Fibroblast of peridontal ligament (primary cell): ENCODE results near the gene WDR83.
"Not testable (repeated sequence)": the region's sequence is repeated elsewhere in the genome, so short reads cannot be mapped to it uniquely, and the experiment has no call there.

ENCODE experiments used
- DNase-seq: peaks from one replicate; pipeline ENCODE4 v3.0.0-alpha.2; 2010; ENCODE audit errors: extremely low read depth

Gene WDR83

DNA sequence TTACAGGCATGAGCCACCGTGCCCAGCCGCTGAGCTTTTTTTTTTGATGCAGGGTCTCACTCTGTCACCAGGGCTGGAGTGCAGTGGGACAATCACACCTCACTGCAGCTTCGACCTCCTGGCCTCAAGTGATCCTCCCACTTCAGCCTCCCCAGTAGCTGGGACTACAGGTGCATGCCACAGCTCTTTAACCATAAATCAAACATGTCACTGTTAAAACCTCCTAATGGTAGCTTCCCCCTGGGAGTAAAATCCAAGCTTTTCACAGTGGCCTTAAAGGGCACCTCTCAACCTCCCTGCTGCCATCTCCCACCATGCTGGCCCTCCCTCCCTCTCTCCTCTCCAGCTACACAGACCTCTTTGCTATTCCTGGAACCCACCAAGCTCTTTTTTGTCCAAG is 19.2 kb downstream of the WDR83 start:
- no peak for DNase-seq

DNA sequence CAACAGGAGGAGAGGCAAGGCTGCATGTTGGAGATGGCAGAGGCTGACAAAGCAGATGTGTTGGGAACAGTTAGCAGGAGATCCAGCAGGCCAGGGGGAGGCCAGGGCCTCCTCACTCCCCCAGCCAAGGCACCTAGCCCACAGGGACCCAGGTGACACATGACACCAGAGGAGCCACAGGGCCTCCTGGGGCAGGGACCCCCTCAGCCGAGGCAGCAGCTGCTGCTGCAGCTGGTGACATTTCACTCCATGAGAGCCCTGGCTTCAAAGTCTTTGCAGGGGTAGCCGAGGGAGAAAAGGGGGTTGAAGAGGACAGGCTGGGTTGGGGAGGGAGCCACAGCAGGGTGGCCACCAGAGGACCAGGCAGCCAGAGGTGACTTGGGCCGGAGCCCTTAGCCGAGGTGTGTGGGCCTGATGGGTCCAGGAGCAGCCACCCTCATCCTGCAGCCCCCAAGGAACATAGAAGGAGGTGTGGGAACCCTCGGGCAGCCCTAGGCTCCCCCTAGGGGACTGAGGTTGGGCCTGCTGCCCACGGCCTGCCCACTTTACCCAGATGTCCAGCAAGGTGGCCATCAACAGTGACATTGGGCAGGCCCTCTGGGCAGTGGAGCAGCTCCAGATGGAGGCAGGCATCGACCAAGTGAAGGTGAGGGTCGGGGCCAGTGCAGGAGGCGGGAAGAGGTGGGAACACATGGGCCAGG is 21.0 kb downstream of the WDR83 start, which contains the start of gene GNG14:
Gene GNG14, plus strand, starts transcription at position 503 of the 701 bp plus-strand sequence. Its CDS starts 51 bp downstream, at position 554.
- no peak for DNase-seq

DNA sequence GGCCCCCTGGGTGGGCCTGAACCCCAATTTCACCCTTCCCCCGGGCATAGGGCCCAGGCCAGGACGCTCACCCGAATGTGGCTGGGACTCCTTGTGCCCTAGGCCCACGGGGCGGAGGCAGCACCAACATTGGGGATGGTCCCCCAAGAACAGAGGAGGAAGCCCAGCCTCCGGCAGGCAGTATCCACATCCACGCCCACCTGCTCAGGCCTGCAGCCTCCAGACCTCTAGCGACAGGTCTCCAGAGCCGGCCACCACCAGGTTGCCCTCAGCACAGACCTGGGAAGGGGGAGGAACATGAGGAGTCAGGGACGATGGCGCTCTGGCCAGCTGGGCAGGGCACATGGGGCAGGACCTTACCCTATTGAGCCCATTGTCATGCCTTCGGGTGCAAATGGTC is 22.4 kb downstream of the WDR83 start:
- no peak for DNase-seq

DNA sequence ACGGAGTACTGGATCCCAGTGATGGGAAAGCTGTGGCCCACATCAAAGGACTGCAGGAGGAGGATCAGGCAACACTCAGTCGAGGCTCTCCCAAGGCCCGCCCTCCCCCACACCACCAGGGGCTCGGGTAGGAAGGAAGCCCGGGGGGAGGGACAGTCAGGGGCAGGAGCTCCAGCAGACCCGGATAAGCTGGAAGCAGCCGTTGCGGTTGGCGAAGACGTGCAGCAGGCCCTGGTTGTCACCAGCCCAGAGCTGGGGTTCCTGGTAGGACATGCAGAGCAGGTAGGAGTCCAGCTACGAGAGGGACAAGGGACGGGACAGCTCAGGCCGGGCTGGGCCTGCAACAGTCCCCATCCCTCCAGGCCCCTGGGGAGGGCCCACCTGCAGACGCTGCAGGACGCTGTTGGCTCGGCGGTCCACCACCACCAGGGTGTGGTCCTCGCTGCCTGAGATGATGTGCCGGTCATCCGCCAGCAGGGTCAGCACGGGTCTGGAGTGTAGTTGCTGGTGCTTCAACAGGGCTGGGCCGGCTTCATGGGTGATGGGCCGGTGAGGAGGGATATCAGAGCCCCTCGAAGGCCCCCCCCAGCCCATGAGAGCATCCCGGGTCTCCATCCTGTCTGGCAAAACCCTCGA is 23.1 kb downstream of the WDR83 start:
- DNase-seq: no peak

DNA sequence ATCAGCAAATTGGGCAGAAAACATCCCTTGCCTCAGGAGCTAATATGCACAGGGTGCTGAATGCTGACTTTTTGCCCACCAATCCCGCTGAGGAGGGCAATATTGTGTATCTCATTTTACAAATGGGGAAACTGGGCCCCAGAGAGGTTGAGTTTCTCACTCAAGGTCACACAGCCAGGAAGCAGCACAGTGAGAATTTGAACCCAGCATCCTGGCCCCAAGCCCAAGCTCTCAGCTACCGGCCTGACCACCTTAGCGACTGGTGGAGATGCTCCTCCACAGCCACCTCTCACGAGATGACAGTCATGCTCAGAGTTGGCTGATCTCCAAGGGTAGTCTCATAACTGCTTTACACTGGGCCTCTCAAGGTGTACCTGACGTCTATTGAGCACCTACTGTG is 26.4 kb downstream of the WDR83 start:
- DNase-seq: no peak

DNA sequence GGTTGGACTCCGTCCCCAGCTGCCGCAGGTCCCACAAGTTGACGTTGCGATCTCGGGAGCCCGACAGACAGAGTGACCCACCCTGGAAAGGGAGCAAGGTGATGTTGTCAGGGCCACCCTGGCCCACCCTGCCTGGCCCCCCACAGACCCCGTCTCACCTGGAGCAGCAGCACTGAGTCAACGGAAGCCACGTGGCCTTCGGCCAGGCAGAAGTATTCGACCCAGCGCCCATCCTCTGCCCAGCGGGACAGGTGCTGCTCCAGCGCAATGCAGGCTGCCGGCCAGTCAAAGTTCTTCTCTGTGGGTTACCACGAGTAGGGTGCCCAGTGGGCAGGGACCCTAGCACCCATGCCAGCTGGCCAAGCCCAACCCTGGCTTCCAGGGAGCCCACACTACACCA is 28.0 kb downstream of the WDR83 start:
- no peak for DNase-seq

DNA sequence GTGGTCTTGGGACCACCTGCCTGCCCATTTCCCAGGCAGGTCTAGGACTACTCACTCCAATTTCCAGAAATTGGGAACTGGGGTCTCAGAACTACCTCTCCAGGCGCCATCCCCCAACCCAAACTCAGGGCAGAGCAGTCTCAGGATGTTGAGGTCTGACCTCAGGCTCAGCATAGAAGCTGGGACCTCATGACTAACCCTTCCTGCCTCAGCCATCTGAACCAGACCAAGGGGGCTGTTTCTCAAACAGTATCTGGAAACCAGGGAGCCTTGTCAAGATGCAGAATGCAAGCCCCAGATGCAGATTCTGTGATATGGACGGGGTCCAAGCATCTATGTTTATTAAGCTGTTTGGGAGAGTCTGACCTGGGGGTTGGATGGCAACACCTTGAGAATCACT is 28.5 kb downstream of the WDR83 start:
- no peak for DNase-seq

DNA sequence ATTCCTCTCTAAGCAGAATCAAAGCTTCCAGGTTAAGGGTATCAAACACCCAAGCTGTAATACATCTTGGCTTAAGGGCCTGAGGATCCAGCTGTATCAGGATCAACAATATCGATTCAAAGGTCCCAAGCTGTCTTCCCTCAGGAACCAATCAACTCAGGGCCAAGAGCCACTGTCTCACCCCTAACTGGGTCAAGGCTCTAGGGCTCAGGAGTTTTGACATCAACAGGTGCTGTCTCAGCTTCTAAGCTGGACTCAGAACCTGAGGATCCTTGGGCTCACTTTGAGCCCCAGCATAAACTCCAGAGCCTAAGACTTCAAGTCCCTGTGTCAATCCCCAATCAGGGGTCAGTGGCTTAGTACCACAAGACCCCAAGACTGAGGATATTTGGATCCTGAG is 28.9 kb downstream of the WDR83 start:
- DNase-seq: no peak

DNA sequence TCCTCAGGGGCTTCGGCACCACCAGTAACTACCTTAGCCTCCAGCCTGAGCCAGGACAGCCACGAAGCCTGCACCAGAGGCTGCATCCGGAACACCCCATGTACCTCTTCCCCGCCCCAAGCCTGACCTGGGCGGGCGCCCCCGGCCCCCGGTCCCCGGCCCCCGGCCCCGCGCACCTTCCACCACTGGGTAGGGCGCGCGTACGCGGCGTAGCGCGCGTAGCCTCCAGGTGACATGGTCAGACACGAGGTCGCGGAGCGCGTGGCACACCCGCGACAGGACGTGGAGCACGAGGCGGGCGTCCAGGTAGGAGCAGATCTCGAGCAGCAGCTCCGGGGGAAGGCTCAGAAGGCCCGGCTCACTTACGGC is 29.4 kb downstream of the WDR83 start:
- no peak for DNase-seq

DNA sequence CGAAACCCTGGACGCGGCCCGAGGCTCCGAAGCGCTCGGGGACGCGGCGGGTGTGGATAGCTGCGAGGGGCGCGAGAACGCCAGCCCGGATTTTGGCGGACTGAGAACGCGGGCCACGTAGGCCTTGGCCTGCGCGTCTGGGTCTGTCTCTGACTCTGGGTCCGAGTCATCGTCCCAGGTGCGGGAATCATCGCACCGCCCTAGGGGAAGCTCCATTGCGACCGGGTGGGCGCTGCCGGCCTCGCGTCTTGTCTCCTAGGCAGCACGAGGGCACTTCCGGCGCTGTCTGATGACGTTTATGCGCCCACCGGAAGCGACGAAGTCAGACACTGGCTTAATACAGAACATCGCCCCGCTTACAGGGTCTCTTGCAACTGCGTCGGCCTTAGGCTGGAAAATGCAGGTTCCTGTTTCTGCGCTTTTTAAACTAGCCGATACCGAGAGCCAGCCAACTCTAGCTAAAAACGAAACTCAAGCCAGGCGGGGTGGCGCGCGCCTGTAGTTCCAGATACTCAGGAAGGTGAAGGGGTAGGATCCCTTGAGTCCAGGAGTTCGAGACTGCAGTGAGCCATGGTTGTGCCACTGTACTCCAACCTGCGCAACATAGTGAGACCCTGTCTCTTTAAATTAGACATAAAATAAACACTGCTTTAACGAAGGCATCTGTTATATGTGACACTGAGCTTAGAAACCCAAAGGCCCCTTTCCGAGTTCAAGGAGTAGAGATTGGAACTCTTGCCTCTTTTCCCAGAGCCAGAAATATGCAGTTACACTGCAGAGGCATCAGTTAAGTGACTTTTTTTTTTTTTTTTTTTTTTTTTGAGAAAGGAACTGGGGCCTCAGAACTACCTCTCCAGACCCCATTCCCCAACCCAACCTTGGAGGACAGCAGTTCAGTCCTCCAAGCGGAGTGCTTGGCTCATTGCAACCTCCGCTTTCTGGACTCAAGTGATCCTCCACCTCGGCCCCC is 30.0 kb downstream of the WDR83 start, which contains the start of gene FBXW9:
Gene FBXW9, minus strand, starts transcription at position 266 of the 970 bp plus-strand sequence. Its CDS starts 50 bp downstream, at position 216.
- peak; percentile 95 for DNase-seq

DNA sequence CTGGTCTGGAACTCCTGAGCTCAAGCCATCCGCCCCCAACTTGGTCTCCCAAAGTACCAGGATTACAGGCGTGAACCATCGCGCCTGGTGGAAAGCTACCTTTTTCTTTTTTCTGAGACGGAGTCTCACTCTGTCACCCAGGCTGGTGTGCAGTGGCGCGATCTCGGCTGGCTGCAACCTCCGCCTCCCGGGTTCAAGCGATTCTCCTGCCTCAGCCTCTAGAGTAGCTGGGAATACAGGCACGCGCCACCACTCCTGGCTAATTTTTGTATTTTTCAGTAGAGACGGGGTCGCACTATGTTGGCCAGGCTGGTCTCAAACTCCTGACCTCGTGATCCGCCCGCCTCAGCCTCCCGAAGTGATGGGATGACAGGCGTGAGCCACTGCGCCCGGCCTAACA is 30.8 kb downstream of the WDR83 start:
- not testable (repeated sequence) for DNase-seq

DNA sequence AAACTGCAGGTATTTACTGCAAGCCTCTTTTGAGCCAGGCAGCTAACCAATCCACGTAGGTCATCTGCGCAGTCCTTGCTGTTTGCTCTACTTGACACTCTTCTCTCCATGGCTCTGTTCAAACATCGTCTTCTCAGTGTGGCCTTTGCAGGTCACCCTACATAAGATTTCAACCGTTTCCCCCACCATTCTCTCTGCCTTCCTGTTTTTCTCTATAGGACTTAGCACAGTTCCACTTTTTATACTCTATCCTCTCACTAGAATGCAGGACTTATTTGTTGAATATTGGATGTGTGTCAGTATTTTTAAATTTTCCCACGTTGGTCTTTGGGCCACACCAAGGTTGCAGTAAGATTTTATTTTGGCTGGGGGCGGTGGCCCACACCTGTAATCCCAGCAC is 31.5 kb downstream of the WDR83 start:
- DNase-seq: no peak

DNA sequence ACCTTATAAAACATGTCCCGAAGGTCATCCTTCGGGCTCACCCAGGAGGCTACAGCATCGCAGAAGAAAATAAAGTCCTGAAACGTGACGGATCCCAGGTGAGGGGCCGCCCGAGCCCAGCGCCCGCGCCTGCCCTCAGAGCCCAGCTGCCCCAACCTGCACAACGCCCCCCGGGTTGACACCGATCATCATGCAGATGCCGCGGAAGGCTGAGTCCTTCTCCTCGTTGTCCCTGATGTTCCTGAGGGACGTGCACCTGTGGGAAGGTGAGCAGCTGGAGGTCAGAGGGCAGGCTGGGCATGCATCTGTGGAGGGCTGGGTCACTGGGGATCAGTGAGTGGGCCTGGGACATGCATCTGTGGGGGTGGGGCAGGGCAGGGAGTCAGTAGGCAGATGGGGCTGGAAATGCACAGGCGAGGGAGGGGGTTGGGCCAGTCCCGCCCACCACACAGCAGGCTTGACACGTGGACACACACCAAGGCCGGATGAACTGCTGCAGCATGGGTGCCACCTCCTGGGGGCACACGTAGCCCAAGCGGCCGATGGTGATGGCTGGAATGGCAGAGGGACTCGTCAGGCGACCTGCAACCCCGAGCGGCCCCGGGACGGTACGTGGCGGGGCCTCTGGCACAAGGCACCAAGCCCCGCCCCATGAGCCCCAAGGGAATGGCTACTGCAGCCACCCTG is 35.1 kb downstream of the WDR83 start:
- DNase-seq: no peak

DNA sequence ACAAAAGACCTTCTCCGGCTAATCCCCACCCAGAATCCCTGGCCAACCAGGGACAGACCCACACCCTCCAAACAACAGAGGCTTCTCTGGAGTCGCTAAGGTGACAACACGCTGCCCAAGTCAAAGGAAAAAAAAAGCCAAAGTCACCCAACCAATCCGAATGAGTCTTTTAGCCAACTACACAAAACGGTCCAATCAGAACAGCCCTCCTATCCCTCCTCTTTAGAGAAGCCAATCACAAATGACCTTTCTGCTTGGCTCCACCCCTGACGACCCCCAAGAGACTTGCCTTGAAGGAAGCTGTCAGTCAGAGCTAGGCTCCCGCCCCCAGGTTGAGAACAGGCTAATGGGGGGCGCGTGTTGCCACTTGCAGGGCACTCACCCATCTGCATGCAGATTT is 36.4 kb downstream of the WDR83 start:
- DNase-seq: peak; percentile 54

DNA sequence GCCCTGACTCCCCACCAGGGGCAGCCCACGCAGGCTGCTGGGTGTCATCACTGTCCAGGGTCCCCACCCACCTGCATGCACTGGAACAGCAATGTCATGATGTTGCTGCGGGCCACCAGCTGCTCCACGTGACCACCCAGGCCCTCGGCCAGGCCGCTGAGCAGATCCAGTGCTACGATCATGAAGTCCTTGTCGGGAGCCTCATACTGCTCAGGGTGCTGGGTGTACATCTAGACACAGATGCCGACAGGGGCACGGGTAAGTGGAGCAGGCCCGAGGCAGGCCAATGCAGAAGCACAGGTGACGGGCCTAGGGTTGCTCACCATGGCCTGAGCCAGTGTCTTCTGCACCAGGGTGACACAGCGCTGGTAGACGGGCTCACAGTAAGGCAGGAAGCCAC is 38.6 kb downstream of the WDR83 start:
- no peak for DNase-seq

DNA sequence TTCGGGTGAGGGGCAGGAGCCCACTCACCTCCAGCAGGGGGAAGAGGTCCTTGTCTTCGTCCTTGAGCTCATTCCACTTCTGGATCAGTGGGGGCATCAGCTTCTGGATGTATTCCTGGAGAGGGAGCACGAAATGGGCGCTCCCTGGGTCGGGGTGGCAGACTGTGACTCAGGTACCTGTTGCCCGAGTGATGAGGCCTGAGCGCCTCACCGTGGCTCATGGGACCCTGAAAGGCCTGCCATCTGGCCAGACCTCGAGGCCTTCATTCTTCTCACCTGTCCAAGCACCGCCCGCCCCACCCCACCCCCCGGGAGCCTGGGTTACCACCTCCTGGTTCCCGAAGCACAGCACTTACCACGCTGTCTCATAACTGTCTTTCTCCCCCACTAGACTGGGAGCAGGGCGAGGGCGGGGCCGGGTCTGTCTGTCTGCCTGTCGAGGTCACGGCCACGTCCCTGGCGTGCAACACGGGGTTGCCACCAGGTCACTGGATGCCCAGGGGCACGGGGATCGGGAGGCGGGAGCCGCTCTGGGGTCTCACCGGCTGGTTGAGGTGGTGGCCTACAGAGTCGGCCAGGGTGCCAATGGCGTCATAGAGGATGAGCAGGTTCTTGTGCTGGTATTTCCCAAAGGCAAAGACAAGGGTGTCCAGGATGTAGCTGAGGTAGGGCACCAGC is 39.2 kb downstream of the WDR83 start:
- no peak for DNase-seq

DNA sequence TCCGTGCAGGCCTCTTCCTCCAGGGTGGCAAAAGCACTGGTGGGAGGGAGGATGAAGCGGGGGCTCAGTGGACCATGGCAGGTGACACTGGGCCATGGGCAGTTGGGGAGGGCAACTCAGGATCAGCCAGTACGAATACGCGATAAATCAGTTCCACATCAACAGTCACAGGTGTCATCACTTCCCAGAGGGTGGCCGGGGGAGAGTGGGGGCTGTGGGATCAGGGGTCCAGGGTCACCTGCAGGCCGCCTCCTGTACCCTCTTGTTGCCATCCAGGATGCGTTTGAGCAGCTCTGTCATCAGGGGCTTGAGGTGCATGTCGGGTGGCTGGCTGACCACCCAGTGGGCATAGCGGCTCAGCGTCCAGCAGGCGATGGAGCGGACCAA is 39.7 kb downstream of the WDR83 start:
- no peak for DNase-seq

DNA sequence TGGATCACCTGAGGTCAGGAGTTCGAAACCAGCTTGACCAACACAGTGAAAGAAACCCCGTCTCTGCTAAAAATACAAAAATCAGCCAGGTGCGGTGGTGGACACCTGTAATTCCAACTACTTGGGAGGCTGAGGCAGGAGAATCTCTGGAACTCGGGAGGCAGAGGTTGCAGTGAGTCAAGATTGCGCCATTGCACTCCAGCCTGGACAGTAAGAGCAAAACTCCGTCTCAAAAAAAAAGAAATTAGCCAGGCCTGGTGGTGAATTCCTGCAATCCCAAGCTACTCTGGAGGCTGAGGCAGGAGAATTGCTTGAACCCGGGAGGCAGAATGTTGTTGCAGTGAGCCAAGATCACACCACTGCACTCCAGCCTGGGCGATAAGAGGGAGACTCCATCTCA is 42.0 kb downstream of the WDR83 start:
- DNase-seq: no peak

DNA sequence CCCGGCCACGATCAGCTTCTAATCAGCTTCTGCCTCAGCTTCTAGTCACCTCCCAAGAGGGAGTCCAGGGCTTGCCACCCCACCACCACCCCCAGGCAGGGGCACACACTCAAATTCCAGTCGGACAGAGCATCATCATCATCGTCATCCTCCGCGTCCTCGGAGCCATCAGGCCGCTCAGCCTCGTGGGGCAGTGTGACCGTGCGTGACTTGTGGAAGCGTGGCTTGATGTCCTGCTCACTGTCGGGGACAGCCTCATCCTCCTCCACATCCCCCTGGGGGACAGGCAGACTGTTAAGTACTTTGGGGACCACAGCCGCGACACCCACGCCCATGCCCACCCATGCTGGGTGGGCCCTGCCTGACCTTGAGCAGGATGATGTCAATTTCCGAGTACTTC is 44.6 kb downstream of the WDR83 start:
- no peak for DNase-seq

DNA sequence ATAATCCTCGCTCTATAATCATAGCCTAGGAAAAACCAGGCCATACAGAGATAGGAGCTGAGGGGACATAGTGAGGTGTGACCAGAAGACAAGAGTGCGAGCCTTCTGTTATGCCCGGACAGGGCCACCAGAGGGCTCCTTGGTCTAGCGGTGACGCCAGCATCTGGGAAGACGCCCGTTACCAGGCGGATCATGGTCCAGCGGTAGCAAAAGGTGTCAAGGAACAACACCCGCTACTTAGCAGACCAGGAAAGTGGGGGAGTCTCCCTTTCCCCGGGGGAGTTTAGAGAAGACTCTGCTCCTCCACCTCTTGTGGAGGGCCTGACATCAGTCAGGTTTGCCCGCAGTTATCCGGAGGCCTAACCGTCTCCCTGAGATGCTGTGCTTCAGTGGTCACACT is 45.5 kb downstream of the WDR83 start:
- DNase-seq: not testable (repeated sequence)

DNA sequence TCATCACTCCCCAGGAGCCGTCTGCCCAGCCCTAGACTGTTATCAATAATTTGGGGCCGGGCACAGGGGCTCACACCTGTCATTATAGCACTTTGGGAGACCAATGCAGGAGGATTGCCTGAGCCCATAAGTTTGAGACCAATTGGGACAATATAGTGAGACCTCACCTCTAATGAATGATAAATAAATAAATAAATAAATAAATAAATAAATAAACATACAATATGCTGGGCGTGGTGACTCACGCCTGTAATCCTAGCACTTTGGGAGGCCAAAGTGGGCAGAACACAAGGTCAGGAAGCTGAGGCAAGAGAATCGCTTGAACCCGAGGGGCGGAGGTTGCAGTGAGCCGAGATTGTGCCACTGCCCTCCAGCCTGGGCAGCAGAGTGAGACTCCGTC is 46.7 kb downstream of the WDR83 start:
- not testable (repeated sequence) for DNase-seq
